Sigmoid colon (tissue), 3 donors: Measurements from ENCODE around the gene CDHR2.

ENCODE experiments used
- POLR2A ChIP-seq, 2 donors: fragments of 450-650 bp; IDR thresholded peaks; one replicate each; pipeline ENCODE4 v1.6.1; 2016; ENCODE audit warnings: antibody characterized with exemption in 2 of 2, mild to moderate bottlenecking in 2 of 2, moderate library complexity in 2 of 2
- TF ChIP-seq, protein P1 (sequence below), 4 experiments: fragments of 450-650 bp in 3 of 4; fragments of 200-600 bp in 1 of 4; IDR thresholded peaks; one replicate each; pipeline ENCODE4 v1.5.1; 2016 to 2019; ENCODE audit warnings: antibody characterized with exemption in 4 of 4, mild to moderate bottlenecking in 3 of 4, moderate library complexity in 2 of 4

DNA sequence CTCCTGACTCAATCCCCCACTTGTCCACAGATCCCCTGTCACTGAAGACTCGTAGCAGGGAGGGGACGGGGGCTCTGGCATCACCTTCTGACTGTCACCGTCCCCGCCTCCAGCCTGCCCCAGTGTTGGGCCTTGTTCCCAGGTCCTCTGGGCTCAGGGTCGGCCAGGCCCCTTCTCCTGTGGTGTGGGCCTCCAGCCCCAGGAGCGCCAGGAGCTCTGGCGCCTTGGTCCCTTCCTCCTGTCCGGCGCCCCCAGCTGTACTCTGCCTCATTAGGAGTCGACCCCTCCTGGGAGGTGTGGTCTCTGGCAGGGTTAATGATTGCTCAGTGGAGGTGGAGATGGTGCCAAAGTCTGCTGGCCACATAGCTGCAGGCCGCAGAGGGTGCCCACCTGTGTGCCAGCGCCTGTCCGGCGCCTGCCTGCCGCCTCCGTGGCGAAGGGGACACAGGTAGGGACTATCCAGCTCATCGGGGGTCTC is at the start of gene CDHR2:
- TF ChIP-seq, protein P1, sequence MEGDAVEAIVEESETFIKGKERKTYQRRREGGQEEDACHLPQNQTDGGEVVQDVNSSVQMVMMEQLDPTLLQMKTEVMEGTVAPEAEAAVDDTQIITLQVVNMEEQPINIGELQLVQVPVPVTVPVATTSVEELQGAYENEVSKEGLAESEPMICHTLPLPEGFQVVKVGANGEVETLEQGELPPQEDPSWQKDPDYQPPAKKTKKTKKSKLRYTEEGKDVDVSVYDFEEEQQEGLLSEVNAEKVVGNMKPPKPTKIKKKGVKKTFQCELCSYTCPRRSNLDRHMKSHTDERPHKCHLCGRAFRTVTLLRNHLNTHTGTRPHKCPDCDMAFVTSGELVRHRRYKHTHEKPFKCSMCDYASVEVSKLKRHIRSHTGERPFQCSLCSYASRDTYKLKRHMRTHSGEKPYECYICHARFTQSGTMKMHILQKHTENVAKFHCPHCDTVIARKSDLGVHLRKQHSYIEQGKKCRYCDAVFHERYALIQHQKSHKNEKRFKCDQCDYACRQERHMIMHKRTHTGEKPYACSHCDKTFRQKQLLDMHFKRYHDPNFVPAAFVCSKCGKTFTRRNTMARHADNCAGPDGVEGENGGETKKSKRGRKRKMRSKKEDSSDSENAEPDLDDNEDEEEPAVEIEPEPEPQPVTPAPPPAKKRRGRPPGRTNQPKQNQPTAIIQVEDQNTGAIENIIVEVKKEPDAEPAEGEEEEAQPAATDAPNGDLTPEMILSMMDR (IDR thresholded peaks at IDR 0.05): no peak
- TF ChIP-seq POLR2A (IDR thresholded peaks at IDR 0.05): peak in 1 of 2 donors; percentile 12
